Measurements from ENCODE around the gene MCC.

GRCh38 chr5:113227798-113228197, 260.5 kb downstream of the MCC start:
- TF ChIP-seq, protein P1, sequence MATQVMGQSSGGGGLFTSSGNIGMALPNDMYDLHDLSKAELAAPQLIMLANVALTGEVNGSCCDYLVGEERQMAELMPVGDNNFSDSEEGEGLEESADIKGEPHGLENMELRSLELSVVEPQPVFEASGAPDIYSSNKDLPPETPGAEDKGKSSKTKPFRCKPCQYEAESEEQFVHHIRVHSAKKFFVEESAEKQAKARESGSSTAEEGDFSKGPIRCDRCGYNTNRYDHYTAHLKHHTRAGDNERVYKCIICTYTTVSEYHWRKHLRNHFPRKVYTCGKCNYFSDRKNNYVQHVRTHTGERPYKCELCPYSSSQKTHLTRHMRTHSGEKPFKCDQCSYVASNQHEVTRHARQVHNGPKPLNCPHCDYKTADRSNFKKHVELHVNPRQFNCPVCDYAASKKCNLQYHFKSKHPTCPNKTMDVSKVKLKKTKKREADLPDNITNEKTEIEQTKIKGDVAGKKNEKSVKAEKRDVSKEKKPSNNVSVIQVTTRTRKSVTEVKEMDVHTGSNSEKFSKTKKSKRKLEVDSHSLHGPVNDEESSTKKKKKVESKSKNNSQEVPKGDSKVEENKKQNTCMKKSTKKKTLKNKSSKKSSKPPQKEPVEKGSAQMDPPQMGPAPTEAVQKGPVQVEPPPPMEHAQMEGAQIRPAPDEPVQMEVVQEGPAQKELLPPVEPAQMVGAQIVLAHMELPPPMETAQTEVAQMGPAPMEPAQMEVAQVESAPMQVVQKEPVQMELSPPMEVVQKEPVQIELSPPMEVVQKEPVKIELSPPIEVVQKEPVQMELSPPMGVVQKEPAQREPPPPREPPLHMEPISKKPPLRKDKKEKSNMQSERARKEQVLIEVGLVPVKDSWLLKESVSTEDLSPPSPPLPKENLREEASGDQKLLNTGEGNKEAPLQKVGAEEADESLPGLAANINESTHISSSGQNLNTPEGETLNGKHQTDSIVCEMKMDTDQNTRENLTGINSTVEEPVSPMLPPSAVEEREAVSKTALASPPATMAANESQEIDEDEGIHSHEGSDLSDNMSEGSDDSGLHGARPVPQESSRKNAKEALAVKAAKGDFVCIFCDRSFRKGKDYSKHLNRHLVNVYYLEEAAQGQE (IDR thresholded peaks at IDR 0.05; ENCODE audit: insufficient read depth in 1 of 2, low read depth in 2 of 2, low read length in 2 of 2): no peak
- TF ChIP-seq POLR2AphosphoS5 (IDR thresholded peaks at IDR 0.05; ENCODE audit: low read depth, low read length) (no peak), SIN3A (IDR thresholded peaks at IDR 0.05; ENCODE audit: borderline replicate concordance, insufficient read depth, low read length) (no peak)
